Osteocyte (in vitro differentiated cells): ENCODE results near the gene NFIC. TPM values are rescaled to one million over a fixed set of nuclear protein-coding genes. Genes with fewer than 3 reads are reported as not detected.

Experiments used
- DNase-seq: peaks from one replicate; pipeline ENCODE4 v3.0.0; 2021; ENCODE audit warnings: mixed read lengths; ENCODE audit not compliant: unreplicated experiment; ENCODE audit errors: extremely low spot score
- H3K27ac Mint-ChIP-seq: one replicate; pipeline ENCODE4 v1.8.0; 2021; ENCODE audit warnings: mild to moderate bottlenecking, mixed read lengths; ENCODE audit not compliant: unreplicated experiment
- H3K27me3 Mint-ChIP-seq: one replicate; pipeline ENCODE4 v1.8.0; 2021; ENCODE audit warnings: mixed read lengths; ENCODE audit not compliant: unreplicated experiment
- H3K36me3 Mint-ChIP-seq: one replicate; pipeline ENCODE4 v1.8.0; 2021; ENCODE audit warnings: mixed read lengths; ENCODE audit not compliant: unreplicated experiment
- H3K4me1 Mint-ChIP-seq: one replicate; pipeline ENCODE4 v1.8.0; 2021; ENCODE audit warnings: mixed read lengths; ENCODE audit not compliant: unreplicated experiment
- H3K4me3 Mint-ChIP-seq: one replicate; pipeline ENCODE4 v1.8.0; 2021; ENCODE audit warnings: mild to moderate bottlenecking, moderate library complexity, mixed read lengths; ENCODE audit not compliant: unreplicated experiment
- H3K9me3 Mint-ChIP-seq: one replicate; pipeline ENCODE4 v1.8.0; 2021; ENCODE audit warnings: mixed read lengths; ENCODE audit not compliant: unreplicated experiment
- CTCF ChIP-seq: fragments of 200-600 bp; sonication (generic); IDR thresholded peaks from 2 replicates; pipeline ENCODE4 v1.5.0; 2021; ENCODE audit warnings: antibody characterized with exemption, mild to moderate bottlenecking, moderate library complexity
- total RNA-seq: library from RNA; stranded (reverse); gene quantifications from 2 replicates; pipeline ENCODE4 v1.2.1, GENCODE V29; 2021

The NFIC gene
- total RNA-seq, 1 donor from 2014 or later = 63.8 TPM

- Mint-ChIP-seq H3K36me3 (no peaks in the 10 kb centered on the region), H3K9me3 (no peaks in the 10 kb centered on the region), H3K27ac (peak overlapping the region; percentile 81), H3K4me3 (peak overlapping the region; percentile 63), H3K4me1 (peaks cover 43% of the 10 kb centered on the region), H3K27me3 (no peaks in the 10 kb centered on the region)
- no peak for TF ChIP-seq CTCF
- DNase-seq = no peak
Observed at GRCh38 chr19:3368848-3369336, 2.5 kb downstream of the NFIC start.

- no peak for TF ChIP-seq CTCF
- Mint-ChIP-seq H3K27me3 (no peaks in the 10 kb centered on the region), H3K27ac (peak overlapping the region; percentile 81), H3K9me3 (no peaks in the 10 kb centered on the region), H3K4me1 (peaks cover 46% of the 10 kb centered on the region), H3K36me3 (no peaks in the 10 kb centered on the region), H3K4me3 (peak overlapping the region; percentile 69)
- no peak for DNase-seq
Observed at GRCh38 chr19:3369337-3370213, 3.2 kb downstream of the NFIC start.

- Mint-ChIP-seq H3K9me3 (no peaks in the 10 kb centered on the region), H3K27me3 (no peaks in the 10 kb centered on the region), H3K4me1 (peaks cover 49% of the 10 kb centered on the region), H3K27ac (peak overlapping the region; percentile 70), H3K4me3 (peak overlapping the region; percentile 30), H3K36me3 (no peaks in the 10 kb centered on the region)
- DNase-seq = no peak
- TF ChIP-seq CTCF = no peak
Observed at GRCh38 chr19:3370214-3370720, 3.9 kb downstream of the NFIC start.

- TF ChIP-seq CTCF = no peak
- H3K4me3 Mint-ChIP-seq = no peak overlapping the region
- H3K36me3 Mint-ChIP-seq = no peaks in the 10 kb centered on the region
- no peaks in the 10 kb centered on the region for H3K9me3 Mint-ChIP-seq
- H3K27ac Mint-ChIP-seq = peak overlapping the region; percentile 70
- no peak for DNase-seq
- peaks cover 51% of the 10 kb centered on the region for H3K4me1 Mint-ChIP-seq
- H3K27me3 Mint-ChIP-seq = no peaks in the 10 kb centered on the region
Observed at GRCh38 chr19:3370728-3371591, 4.6 kb downstream of the NFIC start.
